ENCODE data around the gene XNDC1N. TPM values are rescaled to one million over a fixed set of nuclear protein-coding genes. Genes with fewer than 3 reads are reported as not detected.
"Not testable (repeated sequence)": the region's sequence is repeated elsewhere in the genome, so short reads cannot be mapped to it uniquely, and the experiment has no call there.

The XNDC1N gene
- total RNA-seq, 2 experiments from 2014 or later = 12.8 to 14.0 TPM

DNA sequence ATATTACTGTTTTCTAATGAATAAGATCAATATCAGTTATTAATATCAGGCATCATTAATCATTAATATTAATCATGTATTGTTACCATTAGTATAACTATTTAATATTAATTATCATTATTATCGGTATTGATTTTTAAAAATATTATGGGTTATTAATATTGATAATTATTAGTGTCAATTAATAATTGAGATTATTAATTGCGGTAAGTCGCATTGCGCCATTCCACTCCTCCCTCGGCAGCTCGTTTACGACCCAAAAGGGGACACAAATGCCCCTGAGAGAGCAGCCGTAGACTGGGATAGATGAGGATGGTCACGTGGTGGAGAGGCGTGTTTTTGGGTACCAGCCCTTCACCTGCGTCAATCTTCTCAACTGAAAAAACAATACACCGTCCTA lies 42.6 kb downstream of the XNDC1N start:
- POLR2A ChIA-PET, H3K27me3 Mint-ChIP-seq, DNase-seq, H3K27ac Mint-ChIP-seq, H3K4me3 Mint-ChIP-seq, H3K4me1 Mint-ChIP-seq, H3K9me3 Mint-ChIP-seq, CTCF ChIA-PET: not testable (repeated sequence)
- H3K36me3 Mint-ChIP-seq (ENCODE audit: low read depth) = peaks cover 12% of the 10 kb centered on the region

Other genes starting within 250 kb of the XNDC1N start
- not detected for gene DEFB108B, start 95.4 kb downstream of the XNDC1N start, total RNA-seq
- gene DEFB131B, start 50.1 kb downstream of the XNDC1N start, total RNA-seq = not detected
- gene RNF121, start 452 bp upstream of the XNDC1N start, total RNA-seq = 10 to 100 TPM; 25.7 to 28.1 TPM
- 10 to 100 TPM; 12.4 to 14.0 TPM for gene IL18BP, start 70.3 kb upstream of the XNDC1N start, total RNA-seq
- gene NUMA1, start 151.9 kb upstream of the XNDC1N start, total RNA-seq = 100 to 1,000 TPM; 200 to 201 TPM
- gene LRRC51, start 152.3 kb upstream of the XNDC1N start, total RNA-seq = 1 to 10 TPM; 5.9 to 7.1 TPM
- gene LAMTOR1, start 174.7 kb upstream of the XNDC1N start, total RNA-seq = 10 to 100 TPM; 72.7 to 76.9 TPM
- gene TOMT, start 177.3 kb upstream of the XNDC1N start, total RNA-seq = not detected
- gene ANAPC15, start 184.1 kb upstream of the XNDC1N start, total RNA-seq = 10 to 100 TPM; 53.0 to 58.7 TPM
- not detected for gene FOLR3, start 207.1 kb upstream of the XNDC1N start, total RNA-seq